Naive thymus-derived CD4-positive, alpha-beta T cell (primary cell): Measurements from ENCODE around the gene FBRS. TPM values are rescaled to one million over a fixed set of nuclear protein-coding genes. Genes with fewer than 3 reads are reported as not detected.

Experiments
- ATAC-seq: fragments of 150-1000 bp; cut with Tn5 transposase; 2 replicates; pipeline ENCODE4 v1.10.0; 2021; ENCODE audit warnings: mild to moderate bottlenecking, moderate library complexity
- CTCF ChIA-PET: fragments of 350-600 bp; sonication (Branson Sonifier 250); formaldehyde crosslinking; loops from one replicate; lab custom pipeline; 2021; ENCODE audit warnings: antibody characterized with exemption; lab: Charles Lee
- POLR2A ChIA-PET: fragments of 350-600 bp; sonication (Branson Sonifier 250); formaldehyde crosslinking; loops from one replicate; lab custom pipeline; 2021; ENCODE audit warnings: antibody characterized with exemption, inconsistent platforms; lab: Charles Lee
- DNase-seq, 9 donors: peaks; one replicate each; pipeline versions ENCODE4 v3.0.0 to v3.0.0-alpha.2; 2020 to 2022; ENCODE audit warnings: mixed read lengths in 1 of 9
- H3K27ac ChIP-seq: one replicate; pipeline ENCODE4 v1.7.0; 2013; ENCODE audit warnings: mild to moderate bottlenecking, low read depth, low read length, moderate library complexity
- H3K27me3 ChIP-seq, 2 donors: one replicate each; pipeline ENCODE4 v1.7.0; 2013; ENCODE audit warnings: low read length in 2 of 2, mild to moderate bottlenecking in 2 of 2, moderate library complexity in 2 of 2; ENCODE audit not compliant: control insufficient read depth in 2 of 2, insufficient read depth in 2 of 2
- H3K36me3 ChIP-seq, 3 experiments: 1 replicate in 2 of 3; 2 replicates in 1 of 3; pipeline ENCODE4 v1.7.0; 2013; ENCODE audit warnings: low read length in 3 of 3, mild to moderate bottlenecking in 3 of 3, moderate library complexity in 1 of 3; ENCODE audit not compliant: insufficient read depth in 3 of 3, control insufficient read depth in 2 of 3
- H3K4me1 ChIP-seq, 2 donors: one replicate each; pipeline ENCODE4 v1.7.0; 2013; ENCODE audit warnings: low read length in 2 of 2, mild to moderate bottlenecking in 2 of 2, moderate library complexity in 1 of 2; ENCODE audit not compliant: control insufficient read depth in 2 of 2, insufficient read depth in 2 of 2
- H3K4me3 ChIP-seq: 2 replicates; pipeline ENCODE4 v1.7.0; 2013; ENCODE audit warnings: mild to moderate bottlenecking, low read length
- H3K9me3 ChIP-seq, 3 experiments: 1 replicate in 2 of 3; 2 replicates in 1 of 3; pipeline ENCODE4 v1.7.0; 2013; ENCODE audit warnings: low read length in 3 of 3; ENCODE audit not compliant: control insufficient read depth in 2 of 3
- H3K27ac Mint-ChIP-seq, 9 donors: one replicate each; pipeline ENCODE4 v1.8.0; 2020 to 2022; ENCODE audit warnings: mixed read lengths in 9 of 9, mild to moderate bottlenecking in 8 of 9, moderate library complexity in 5 of 9, inconsistent platforms in 2 of 9
- H3K27me3 Mint-ChIP-seq, 5 donors: one replicate each; pipeline ENCODE4 v1.8.0; 2021 to 2022; ENCODE audit warnings: mixed read lengths in 5 of 5, mild to moderate bottlenecking in 1 of 5
- H3K36me3 Mint-ChIP-seq, 5 donors: one replicate each; pipeline ENCODE4 v1.8.0; 2020 to 2022; ENCODE audit warnings: mixed read lengths in 5 of 5, mild to moderate bottlenecking in 3 of 5, inconsistent platforms in 1 of 5
- H3K4me1 Mint-ChIP-seq, 7 donors: one replicate each; pipeline ENCODE4 v1.8.0; 2020 to 2022; ENCODE audit warnings: mixed read lengths in 7 of 7, mild to moderate bottlenecking in 3 of 7, inconsistent platforms in 1 of 7
- H3K4me3 Mint-ChIP-seq, 10 donors: one replicate each; pipeline ENCODE4 v1.8.0; 2020 to 2022; ENCODE audit warnings: mild to moderate bottlenecking in 10 of 10, mixed read lengths in 10 of 10, moderate library complexity in 6 of 10, inconsistent platforms in 2 of 10
- H3K9me3 Mint-ChIP-seq, 11 donors: one replicate each; pipeline ENCODE4 v1.8.0; 2020 to 2022; ENCODE audit warnings: mixed read lengths in 11 of 11, mild to moderate bottlenecking in 4 of 11, inconsistent platforms in 1 of 11, moderate library complexity in 1 of 11
- intact Hi-C, 2 donors: fragments of 100-400 bp; cut with micrococcal nuclease; formaldehyde crosslinking; loops; one replicate each; pipeline ENCODE4 v1.15.1; 2023
- polyA plus RNA-seq, 2 donors: library from polyadenylated mRNA; unstranded; fragments of 300-500 nt; fragmentation: Illumina TruSeq; gene quantifications; one replicate each; pipeline ENCODE4 v1.2.3, GENCODE V29; 2021
- total RNA-seq, 6 experiments: library from RNA in 5 of 6; stranded (reverse) in 5 of 6; gene quantifications; 1 replicate in 5 of 6; 2 replicates in 1 of 6; pipeline ENCODE4 v1.2.3 and lab custom pipeline; 2021 to 2026

FBRS gene
- total and polyA plus RNA-seq, 7 experiments from 2014 or later, result 2.6 to 174 (median 158) TPM

DNA sequence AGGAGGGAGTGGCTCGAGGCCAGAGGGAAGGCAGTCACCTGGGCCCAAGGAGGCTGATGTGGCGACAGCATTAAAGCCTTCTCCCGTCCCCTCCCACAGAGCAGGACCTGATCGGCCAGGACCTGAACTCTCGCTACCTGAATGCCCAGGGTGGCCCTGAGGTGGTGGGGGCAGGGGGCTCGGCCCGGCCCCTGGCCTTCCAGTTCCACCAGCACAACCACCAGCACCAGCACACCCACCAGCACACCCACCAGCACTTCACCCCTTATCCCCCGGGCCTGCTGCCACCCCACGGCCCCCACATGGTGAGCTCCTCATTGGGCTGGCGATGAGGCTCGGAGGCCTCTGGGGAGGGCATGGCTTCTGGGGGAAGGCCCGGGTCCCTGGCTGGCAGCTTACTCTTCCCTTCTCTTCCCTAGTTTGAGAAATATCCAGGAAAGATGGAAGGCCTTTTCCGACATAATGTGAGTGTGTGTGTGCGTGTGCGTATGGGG, 6.4 kb downstream of the FBRS start:
- no peak overlapping the region for H3K27ac ChIP-seq
- H3K4me3 Mint-ChIP-seq, result peak overlapping the region in 1 of 10 donors; percentile 18
- H3K36me3 Mint-ChIP-seq, result peaks cover 0 to 42% (median 34%) of the 10 kb centered on the region in 5 donors
- POLR2A ChIA-PET, result interaction anchor here (1.0 to 1.7 kb wide), 6 partner anchors 9 to 86 kb away, joined by 3 to 9 read pairs (median 4); partner anchors contain the start of gene PRR14
- CTCF ChIA-PET, result no interaction called here
- intact Hi-C loops, result no loop called here
- no peak for ATAC-seq
- H3K27me3 ChIP-seq, result no peaks in the 10 kb centered on the region
- H3K4me3 ChIP-seq, result no peak overlapping the region
- no peaks in the 10 kb centered on the region for H3K9me3 Mint-ChIP-seq
- peaks cover 38 to 83% (median 47%) of the 10 kb centered on the region in 3 experiments for H3K36me3 ChIP-seq
- peaks cover 35 to 39% of the 10 kb centered on the region in 2 donors for H3K4me1 ChIP-seq
- H3K27me3 Mint-ChIP-seq, result no peaks in the 10 kb centered on the region
- peaks cover 33 to 40% (median 34%) of the 10 kb centered on the region in 7 donors for H3K4me1 Mint-ChIP-seq
- H3K9me3 ChIP-seq, result no peaks in the 10 kb centered on the region
- peak overlapping the region in 1 of 9 donors; percentile 52 for H3K27ac Mint-ChIP-seq
- no peak for DNase-seq

DNA sequence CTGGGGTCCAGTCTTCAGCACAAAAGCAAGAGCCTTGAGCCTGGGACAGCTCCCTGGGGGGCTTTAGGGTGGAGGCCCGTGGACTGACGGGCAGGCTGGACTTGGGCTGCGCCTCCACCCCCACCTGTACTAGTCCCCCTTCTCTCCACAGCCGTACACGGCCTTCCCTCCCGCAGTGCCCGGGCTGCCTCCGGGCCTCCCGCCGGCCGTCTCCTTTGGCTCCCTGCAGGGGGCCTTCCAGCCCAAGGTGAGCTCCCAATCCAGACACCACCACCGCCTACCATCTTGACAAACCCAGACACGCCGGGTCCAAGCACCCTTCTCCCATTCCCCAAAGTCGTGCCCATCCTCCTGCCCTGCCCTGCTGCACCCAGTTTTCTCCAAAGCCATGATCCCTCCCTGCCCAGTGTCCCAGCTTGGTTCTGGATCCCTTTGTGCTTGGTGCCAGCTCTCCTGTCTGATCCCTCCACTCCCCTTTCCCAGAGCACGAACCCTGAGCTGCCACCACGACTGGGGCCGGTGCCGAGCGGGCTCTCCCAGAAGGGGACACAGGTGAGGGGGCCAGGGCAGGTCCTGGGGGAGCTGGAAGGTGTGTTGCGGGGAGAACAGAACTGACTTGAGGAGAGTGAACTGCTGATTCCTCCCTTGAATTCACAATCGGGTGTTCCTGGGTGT, 7.1 kb downstream of the FBRS start:
- Histone ChIP-seq H3K36me3 (peaks cover 38 to 89% (median 47%) of the 10 kb centered on the region in 3 experiments), H3K4me1 (peaks cover 32 to 38% of the 10 kb centered on the region in 2 donors), H3K4me3 (no peak overlapping the region), H3K9me3 (no peaks in the 10 kb centered on the region), H3K27ac (no peak overlapping the region), H3K27me3 (no peaks in the 10 kb centered on the region)
- DNase-seq, result no peak
- peaks cover 33 to 40% (median 34%) of the 10 kb centered on the region in 7 donors for H3K4me1 Mint-ChIP-seq
- intact Hi-C loops, result no loop called here
- ChIA-PET CTCF (no interaction called here), POLR2A (interaction anchor here (1.0 to 1.7 kb wide), 6 partner anchors 10 to 86 kb away, joined by 3 to 9 read pairs (median 4); partner anchors contain the start of gene PRR14)
- peak overlapping the region in 3 of 9 donors; percentile 47 to 62 (median 51) for H3K27ac Mint-ChIP-seq
- H3K36me3 Mint-ChIP-seq, result peaks cover 0 to 42% (median 34%) of the 10 kb centered on the region in 5 donors
- peak overlapping the region in 1 of 10 donors; percentile 18 for H3K4me3 Mint-ChIP-seq
- H3K27me3 Mint-ChIP-seq, result no peaks in the 10 kb centered on the region
- no peaks in the 10 kb centered on the region for H3K9me3 Mint-ChIP-seq
- no peak for ATAC-seq

DNA sequence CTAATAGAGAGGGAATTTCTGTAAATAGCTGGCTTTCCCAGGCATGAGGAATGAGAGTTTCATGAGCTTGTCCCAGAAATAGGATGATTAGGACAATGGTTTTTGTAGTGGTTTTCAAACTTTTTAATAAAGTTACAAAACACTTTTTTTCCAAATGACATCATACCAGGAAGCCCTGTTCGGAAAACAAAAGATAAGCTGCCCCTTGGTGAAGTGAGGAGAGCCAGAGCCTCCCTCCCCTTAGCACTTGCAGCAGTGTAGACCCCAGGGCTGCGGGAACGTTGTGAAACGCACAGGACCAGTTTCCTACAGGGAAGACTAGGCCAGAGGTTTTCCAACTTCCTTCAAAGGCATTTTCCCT, 7.6 kb downstream of the FBRS start:
- Mint-ChIP-seq H3K36me3 (peaks cover 0 to 37% (median 30%) of the 10 kb centered on the region in 5 donors), H3K27me3 (no peaks in the 10 kb centered on the region), H3K4me1 (peaks cover 28 to 35% (median 30%) of the 10 kb centered on the region in 7 donors), H3K27ac (peak overlapping the region in 2 of 9 donors; percentile 8 to 51), H3K4me3 (no peak overlapping the region), H3K9me3 (no peaks in the 10 kb centered on the region)
- H3K27ac ChIP-seq, result no peak overlapping the region
- H3K4me1 ChIP-seq, result peaks cover 27 to 33% of the 10 kb centered on the region in 2 donors
- no peaks in the 10 kb centered on the region for H3K27me3 ChIP-seq
- ChIA-PET CTCF (no interaction called here), POLR2A (interaction anchor here (1.3 to 1.7 kb wide), 5 partner anchors 10 to 87 kb away, joined by 3 to 9 read pairs (median 4); partner anchors contain the start of gene PRR14)
- intact Hi-C loops, result no loop called here
- H3K4me3 ChIP-seq, result no peak overlapping the region
- no peaks in the 10 kb centered on the region for H3K9me3 ChIP-seq
- DNase-seq (no peak), ATAC-seq (no peak)
- H3K36me3 ChIP-seq, result peaks cover 38 to 93% (median 47%) of the 10 kb centered on the region in 3 experiments

DNA sequence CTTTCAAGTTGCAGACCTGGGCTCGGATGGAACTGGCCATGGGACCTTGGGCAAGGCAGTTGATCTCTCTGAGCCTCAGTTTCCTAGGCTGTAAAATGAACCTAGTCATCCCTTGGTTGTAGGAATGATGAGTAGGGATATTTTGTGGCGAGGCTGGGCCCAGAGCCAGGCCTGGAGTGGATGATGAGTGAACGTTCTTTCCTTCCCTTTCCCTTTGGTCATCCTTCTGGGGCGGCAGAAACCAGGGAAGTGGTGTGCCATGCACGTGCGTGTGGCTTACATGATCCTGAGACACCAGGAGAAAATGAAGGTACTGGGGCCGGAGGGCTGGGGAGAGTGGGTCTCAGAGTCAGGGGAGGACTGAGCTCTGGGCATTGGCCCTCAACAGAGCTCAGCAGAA, 8.4 kb downstream of the FBRS start:
- no peak overlapping the region for H3K27ac ChIP-seq
- intact Hi-C loops, result no loop called here
- no peak overlapping the region for H3K4me3 Mint-ChIP-seq
- peak overlapping the region in 1 of 9 donors; percentile 48 for H3K27ac Mint-ChIP-seq
- DNase-seq, result no peak
- no peaks in the 10 kb centered on the region for H3K9me3 Mint-ChIP-seq
- no peak for ATAC-seq
- peaks cover 19 to 24% of the 10 kb centered on the region in 2 donors for H3K4me1 ChIP-seq
- ChIA-PET CTCF (interaction anchor here (0.6 kb wide), 1 partner anchor 10 kb away, joined by 3 read pairs; no protein-coding TSS in a partner anchor), POLR2A (interaction anchor here (1.2 kb wide), 1 partner anchor 55 kb away, joined by 3 read pairs; no protein-coding TSS in a partner anchor)
- H3K9me3 ChIP-seq, result no peaks in the 10 kb centered on the region
- peaks cover 0 to 30% (median 22%) of the 10 kb centered on the region in 5 donors for H3K36me3 Mint-ChIP-seq
- H3K27me3 ChIP-seq, result no peaks in the 10 kb centered on the region
- H3K27me3 Mint-ChIP-seq, result no peaks in the 10 kb centered on the region
- H3K4me3 ChIP-seq, result no peak overlapping the region
- peaks cover 33 to 89% (median 39%) of the 10 kb centered on the region in 3 experiments for H3K36me3 ChIP-seq
- H3K4me1 Mint-ChIP-seq, result peaks cover 20 to 27% (median 23%) of the 10 kb centered on the region in 7 donors

DNA sequence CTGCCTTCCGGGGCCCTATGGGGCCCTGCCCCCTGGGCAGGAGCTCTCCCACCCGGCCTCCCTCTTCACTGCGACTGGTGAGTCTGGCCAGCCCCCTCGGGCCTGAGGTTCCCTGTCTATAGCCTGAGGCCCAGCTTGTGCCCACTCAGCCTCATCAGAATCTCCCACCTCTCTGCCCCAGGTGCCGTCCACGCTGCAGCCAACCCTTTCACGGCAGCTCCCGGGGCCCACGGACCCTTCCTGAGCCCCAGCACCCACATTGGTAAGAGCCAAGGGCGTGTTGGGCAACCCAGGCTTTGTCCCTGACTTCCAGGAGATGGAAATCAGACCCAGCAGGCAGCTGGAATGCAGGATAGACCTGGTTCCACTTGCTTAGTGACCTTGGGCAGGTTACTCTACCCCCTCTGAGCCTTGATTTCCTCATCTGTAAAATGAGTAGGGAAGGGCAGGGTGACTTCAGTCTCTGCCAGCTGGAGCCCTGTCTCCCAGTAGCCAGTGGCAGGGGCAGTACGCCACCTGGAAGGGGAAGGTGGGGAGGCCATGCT, 9.2 kb downstream of the FBRS start:
- Mint-ChIP-seq H3K9me3 (no peaks in the 10 kb centered on the region), H3K4me3 (no peak overlapping the region), H3K36me3 (peaks cover 0 to 25% (median 18%) of the 10 kb centered on the region in 5 donors), H3K27me3 (no peaks in the 10 kb centered on the region), H3K27ac (peak overlapping the region in 2 of 9 donors; percentile 55 to 70), H3K4me1 (peaks cover 13 to 24% (median 17%) of the 10 kb centered on the region in 7 donors)
- intact Hi-C loops, result no loop called here
- Histone ChIP-seq H3K36me3 (peaks cover 33 to 81% (median 33%) of the 10 kb centered on the region in 3 experiments), H3K4me1 (peaks cover 13 to 17% of the 10 kb centered on the region in 2 donors), H3K27me3 (no peaks in the 10 kb centered on the region), H3K27ac (no peak overlapping the region), H3K4me3 (no peak overlapping the region), H3K9me3 (no peaks in the 10 kb centered on the region)
- ChIA-PET POLR2A (interaction anchor here (0.7 to 1.2 kb wide), 2 partner anchors 17 to 56 kb away, joined by 3 to 4 read pairs; partner anchors contain the start of gene PRR14), CTCF (interaction anchor here (0.6 kb wide), 1 partner anchor 10 kb away, joined by 3 read pairs; no protein-coding TSS in a partner anchor)
- DNase-seq (no peak), ATAC-seq (no peak)

DNA sequence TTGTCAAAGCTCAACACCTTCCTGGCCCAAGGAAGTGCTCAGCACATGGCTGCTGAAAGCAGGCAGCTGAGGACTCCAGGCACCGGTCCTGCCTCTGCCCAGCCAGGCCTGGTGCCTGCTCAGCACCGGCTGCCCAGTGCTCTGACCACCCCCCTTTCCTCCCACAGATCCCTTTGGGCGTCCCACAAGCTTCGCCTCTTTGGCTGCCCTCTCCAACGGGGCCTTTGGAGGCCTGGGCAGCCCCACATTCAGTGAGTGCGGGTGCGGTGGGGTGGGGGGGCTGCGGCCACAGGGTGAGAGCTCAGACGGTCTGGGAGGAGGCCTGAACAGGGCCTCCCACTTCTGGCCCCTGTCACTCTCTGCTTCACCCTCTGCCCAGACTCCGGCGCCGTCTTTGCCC, 10.2 kb downstream of the FBRS start:
- intact Hi-C loops, result no loop called here
- Mint-ChIP-seq H3K36me3 (peaks cover 0 to 20% (median 13%) of the 10 kb centered on the region in 5 donors), H3K4me1 (peaks cover 5 to 15% (median 11%) of the 10 kb centered on the region in 7 donors), H3K27me3 (no peaks in the 10 kb centered on the region), H3K27ac (no peak overlapping the region), H3K9me3 (no peaks in the 10 kb centered on the region), H3K4me3 (no peak overlapping the region)
- no peak for DNase-seq
- no peak for ATAC-seq
- POLR2A ChIA-PET, result no interaction called here
- H3K27me3 ChIP-seq, result no peaks in the 10 kb centered on the region
- no peak overlapping the region for H3K27ac ChIP-seq
- H3K9me3 ChIP-seq, result no peaks in the 10 kb centered on the region
- peaks cover 23 to 71% (median 25%) of the 10 kb centered on the region in 3 experiments for H3K36me3 ChIP-seq
- H3K4me3 ChIP-seq, result no peak overlapping the region
- H3K4me1 ChIP-seq, result peaks cover 4 to 7% of the 10 kb centered on the region in 2 donors
- CTCF ChIA-PET, result no interaction called here
